ENCODE measurements around the gene PARD6G.

The PARD6G gene

GRCh38 chr18:80147418-80148325 is 99.6 kb downstream of the PARD6G start:
- DNase-seq (ENCODE audit: low spot score): peak; percentile 90

- peak; percentile 39 for DNase-seq (ENCODE audit: low spot score)
Measured at GRCh38 chr18:80147037-80147417, 100.3 kb downstream of the PARD6G start.

- no peak for DNase-seq (ENCODE audit: low spot score)
Measured at GRCh38 chr18:80145196-80145804, 102.0 kb downstream of the PARD6G start.

GRCh38 chr18:80143881-80144280 is 103.4 kb downstream of the PARD6G start:
- no peak for DNase-seq (ENCODE audit: low spot score)

GRCh38 chr18:80140455-80140985 is 106.8 kb downstream of the PARD6G start:
- DNase-seq (ENCODE audit: low spot score): no peak

- no peak for DNase-seq (ENCODE audit: low spot score)
Measured at GRCh38 chr18:80137976-80138375, 109.3 kb downstream of the PARD6G start.

GRCh38 chr18:80137137-80137536 is 110.2 kb downstream of the PARD6G start:
- DNase-seq (ENCODE audit: low spot score): no peak

- no peak for DNase-seq (ENCODE audit: low spot score)
Measured at GRCh38 chr18:80136679-80137078, 110.6 kb downstream of the PARD6G start.

GRCh38 chr18:80135136-80135535 is 112.2 kb downstream of the PARD6G start:
- DNase-seq (ENCODE audit: low spot score): no peak

GRCh38 chr18:80133124-80133523 is 114.2 kb downstream of the PARD6G start:
- DNase-seq (ENCODE audit: low spot score): no peak

- DNase-seq (ENCODE audit: low spot score): no peak
Measured at GRCh38 chr18:80132180-80132812, 115.0 kb downstream of the PARD6G start.

- DNase-seq (ENCODE audit: low spot score): no peak
Measured at GRCh38 chr18:80130555-80130954, 116.8 kb downstream of the PARD6G start.

- no peak for DNase-seq (ENCODE audit: low spot score)
Measured at GRCh38 chr18:80129672-80130367, 117.5 kb downstream of the PARD6G start.

GRCh38 chr18:80127635-80128034 is 119.7 kb downstream of the PARD6G start:
- no peak for DNase-seq (ENCODE audit: low spot score)

GRCh38 chr18:80126797-80127196 is 120.5 kb downstream of the PARD6G start:
- DNase-seq (ENCODE audit: low spot score): no peak

- no peak for DNase-seq (ENCODE audit: low spot score)
Measured at GRCh38 chr18:80124131-80124530, 123.2 kb downstream of the PARD6G start.

- no peak for DNase-seq (ENCODE audit: low spot score)
Measured at GRCh38 chr18:80120932-80121331, 126.4 kb downstream of the PARD6G start.

GRCh38 chr18:80119111-80119510 is 128.2 kb downstream of the PARD6G start:
- no peak for DNase-seq (ENCODE audit: low spot score)

GRCh38 chr18:80115035-80115434 is 132.3 kb downstream of the PARD6G start:
- DNase-seq (ENCODE audit: low spot score): no peak

- peak; percentile 57 for DNase-seq (ENCODE audit: low spot score)
Measured at GRCh38 chr18:80112624-80113248, 134.6 kb downstream of the PARD6G start.

- DNase-seq (ENCODE audit: low spot score): peak; percentile 65
Measured at GRCh38 chr18:80109676-80110078, 137.6 kb downstream of the PARD6G start.
